WTC11 (cell line): Measurements from ENCODE around the gene TUBGCP2. TPM values are rescaled to one million over a fixed set of nuclear protein-coding genes. Genes with fewer than 3 reads are reported as not detected.

Experiments used
- ATAC-seq: fragments of 200-7000 bp; cut with Tn5 transposase; 2 replicates; pipeline ENCODE4 v1.10.0; 2021; ENCODE audit warnings: mild to moderate bottlenecking, moderate library complexity
- CTCF ChIA-PET: fragments of 300-600 bp; sonication (Branson Sonifier 250); formaldehyde crosslinking; loops from one replicate; lab custom pipeline; 2021; ENCODE audit warnings: antibody characterized with exemption; lab: Charles Lee
- POLR2A ChIA-PET: fragments of 350-600 bp; sonication (Branson Sonifier 250); formaldehyde crosslinking; loops from one replicate; lab custom pipeline; 2021; ENCODE audit warnings: antibody characterized with exemption; lab: Charles Lee
- DNase-seq: peaks from one replicate; pipeline ENCODE4 v3.0.0; 2021; ENCODE audit warnings: low spot score
- H3K27ac Mint-ChIP-seq: 2 replicates; pipeline ENCODE4 v1.8.0; 2021; ENCODE audit warnings: mixed read lengths
- H3K27me3 Mint-ChIP-seq: 2 replicates; pipeline ENCODE4 v1.8.0; 2021; ENCODE audit warnings: low read depth, mild to moderate bottlenecking, moderate library complexity, mixed read lengths
- H3K36me3 Mint-ChIP-seq: 2 replicates; pipeline ENCODE4 v1.8.0; 2021; ENCODE audit warnings: mixed read lengths
- H3K4me1 Mint-ChIP-seq: 2 replicates; pipeline ENCODE4 v1.8.0; 2022; ENCODE audit warnings: mixed read lengths
- H3K4me3 Mint-ChIP-seq: 2 replicates; pipeline ENCODE4 v1.8.0; 2021; ENCODE audit warnings: mild to moderate bottlenecking, moderate library complexity, mixed read lengths
- H3K9me3 Mint-ChIP-seq: 2 replicates; pipeline ENCODE4 v1.8.0; 2021; ENCODE audit warnings: mixed read lengths
- CREB1 ChIP-seq: sonication (generic); formaldehyde crosslinking; IDR thresholded peaks from 2 replicates; pipeline ENCODE4 v1.8.0; 2023; ENCODE audit warnings: mild to moderate bottlenecking, missing genetic modification reagents
- ELF4 ChIP-seq: sonication (generic); formaldehyde crosslinking; IDR thresholded peaks from 2 replicates; pipeline ENCODE4 v1.8.1; 2022; ENCODE audit warnings: low read depth, mild to moderate bottlenecking, moderate library complexity, missing genetic modification reagents
- GRHL2 ChIP-seq: fragments of 250-450 bp; sonication (Bioruptor Pico); IDR thresholded peaks from 2 replicates; pipeline ENCODE4 v1.8.0; 2022; ENCODE audit warnings: mild to moderate bottlenecking, moderate library complexity; ENCODE audit not compliant: insufficient replicate concordance, severe bottlenecking
- KAT7 ChIP-seq: sonication (generic); formaldehyde crosslinking; IDR thresholded peaks from 2 replicates; pipeline ENCODE4 v1.8.1; 2023; ENCODE audit warnings: missing genetic modification reagents, mild to moderate bottlenecking, borderline replicate concordance
- MYBL2 ChIP-seq: sonication (generic); formaldehyde crosslinking; IDR thresholded peaks from 2 replicates; pipeline ENCODE4 v1.8.1; 2023; ENCODE audit warnings: mild to moderate bottlenecking, moderate library complexity, missing genetic modification reagents
- NFATC4 ChIP-seq: fragments of 250-450 bp; sonication (Bioruptor Pico); IDR thresholded peaks from 2 replicates; pipeline ENCODE4 v1.9.0; 2021; ENCODE audit warnings: mild to moderate bottlenecking
- PREB ChIP-seq: sonication (generic); formaldehyde crosslinking; IDR thresholded peaks from 2 replicates; pipeline ENCODE4 v1.8.1; 2022; ENCODE audit warnings: mild to moderate bottlenecking, missing genetic modification reagents, moderate library complexity, borderline replicate concordance
- RELA ChIP-seq: sonication (generic); formaldehyde crosslinking; IDR thresholded peaks from 2 replicates; pipeline ENCODE4 v1.8.1; 2022; ENCODE audit warnings: missing genetic modification reagents, mild to moderate bottlenecking, borderline replicate concordance
- RORB ChIP-seq: fragments of 250-450 bp; sonication (Bioruptor Pico); IDR thresholded peaks from 2 replicates; pipeline ENCODE4 v1.9.0; 2021; ENCODE audit warnings: mild to moderate bottlenecking
- TEAD1 ChIP-seq: sonication (generic); formaldehyde crosslinking; IDR thresholded peaks from 2 replicates; pipeline ENCODE4 v1.8.0; 2022; ENCODE audit warnings: mild to moderate bottlenecking, missing genetic modification reagents
- ZNF138 ChIP-seq: sonication (generic); formaldehyde crosslinking; conservative IDR thresholded peaks from 2 replicates; pipeline ENCODE4 v1.8.1; 2022; ENCODE audit warnings: mild to moderate bottlenecking, moderate library complexity, missing genetic modification reagents
- total RNA-seq: library from RNA; stranded (reverse); gene quantifications from 3 replicates; pipeline ENCODE4 v1.2.3, GENCODE V29; 2021
- TF ChIP-seq, protein P1 (sequence below): sonication (generic); formaldehyde crosslinking; conservative IDR thresholded peaks from 2 replicates; pipeline ENCODE4 v1.8.1; 2023; ENCODE audit warnings: mild to moderate bottlenecking, low read depth, missing genetic modification reagents, moderate library complexity
- TF ChIP-seq, protein P2 (sequence below): sonication (generic); formaldehyde crosslinking; IDR thresholded peaks from 2 replicates; pipeline ENCODE4 v1.8.0; 2022; ENCODE audit warnings: mild to moderate bottlenecking, missing genetic modification reagents
- TF ChIP-seq, protein P3 (sequence below): sonication (generic); formaldehyde crosslinking; IDR thresholded peaks from 2 replicates; pipeline ENCODE4 v1.8.1; 2022; ENCODE audit warnings: low read depth, missing genetic modification reagents, borderline replicate concordance
- TF ChIP-seq, protein P4 (sequence below): sonication (generic); formaldehyde crosslinking; IDR thresholded peaks from 2 replicates; pipeline ENCODE4 v1.8.1; 2022; ENCODE audit warnings: mild to moderate bottlenecking, moderate library complexity, missing genetic modification reagents
- TF ChIP-seq, protein P5 (sequence below): fragments of 250-450 bp; sonication (Bioruptor Pico); IDR thresholded peaks from 2 replicates; pipeline ENCODE4 v1.9.0; 2021; ENCODE audit warnings: mild to moderate bottlenecking
- TF ChIP-seq, protein P6 (sequence below): sonication (generic); formaldehyde crosslinking; IDR thresholded peaks from 2 replicates; pipeline ENCODE4 v1.8.1; 2023; ENCODE audit warnings: mild to moderate bottlenecking, missing genetic modification reagents

Gene TUBGCP2
- total RNA-seq, 1 experiment from 2014 or later = 62.5 TPM

DNA sequence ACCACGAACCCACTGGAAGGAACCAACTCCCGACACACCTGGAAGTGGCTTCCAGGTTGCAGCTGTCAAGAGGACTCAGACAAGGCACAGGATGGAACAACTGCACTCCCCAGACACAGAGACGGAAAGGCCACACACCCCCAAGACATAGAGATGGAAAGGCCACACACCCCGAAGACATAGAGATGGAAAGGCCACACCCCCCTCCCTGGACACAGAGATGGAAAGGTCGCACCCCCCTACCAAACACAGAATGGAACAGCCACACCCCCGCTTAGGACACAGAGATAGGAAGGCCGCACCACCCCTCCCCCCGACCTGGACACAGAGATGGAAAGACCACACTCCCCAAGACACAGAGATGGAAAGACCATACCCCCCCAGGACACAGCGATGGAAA lies 7.6 kb upstream of the TUBGCP2 start:
- Mint-ChIP-seq H3K27me3 (peaks cover 20% of the 10 kb centered on the region), H3K4me3 (no peak overlapping the region), H3K9me3 (peaks cover 6% of the 10 kb centered on the region), H3K4me1 (0 out of 2 replicates have a peak, but pooled peaks cover 3% of the 10 kb centered on the region), H3K36me3 (peaks cover 12% of the 10 kb centered on the region), H3K27ac (no peak overlapping the region)
- TF ChIP-seq, protein P1, sequence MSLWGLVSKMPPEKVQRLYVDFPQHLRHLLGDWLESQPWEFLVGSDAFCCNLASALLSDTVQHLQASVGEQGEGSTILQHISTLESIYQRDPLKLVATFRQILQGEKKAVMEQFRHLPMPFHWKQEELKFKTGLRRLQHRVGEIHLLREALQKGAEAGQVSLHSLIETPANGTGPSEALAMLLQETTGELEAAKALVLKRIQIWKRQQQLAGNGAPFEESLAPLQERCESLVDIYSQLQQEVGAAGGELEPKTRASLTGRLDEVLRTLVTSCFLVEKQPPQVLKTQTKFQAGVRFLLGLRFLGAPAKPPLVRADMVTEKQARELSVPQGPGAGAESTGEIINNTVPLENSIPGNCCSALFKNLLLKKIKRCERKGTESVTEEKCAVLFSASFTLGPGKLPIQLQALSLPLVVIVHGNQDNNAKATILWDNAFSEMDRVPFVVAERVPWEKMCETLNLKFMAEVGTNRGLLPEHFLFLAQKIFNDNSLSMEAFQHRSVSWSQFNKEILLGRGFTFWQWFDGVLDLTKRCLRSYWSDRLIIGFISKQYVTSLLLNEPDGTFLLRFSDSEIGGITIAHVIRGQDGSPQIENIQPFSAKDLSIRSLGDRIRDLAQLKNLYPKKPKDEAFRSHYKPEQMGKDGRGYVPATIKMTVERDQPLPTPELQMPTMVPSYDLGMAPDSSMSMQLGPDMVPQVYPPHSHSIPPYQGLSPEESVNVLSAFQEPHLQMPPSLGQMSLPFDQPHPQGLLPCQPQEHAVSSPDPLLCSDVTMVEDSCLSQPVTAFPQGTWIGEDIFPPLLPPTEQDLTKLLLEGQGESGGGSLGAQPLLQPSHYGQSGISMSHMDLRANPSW (CRISPR knock-in tag) = no peak
- TF ChIP-seq CREB1 (CRISPR knock-in tag) (no peak), PREB (no peak), GRHL2 (CRISPR knock-in tag) (no peak), MYBL2 (CRISPR knock-in tag) (no peak), TEAD1 (CRISPR knock-in tag) (no peak), KAT7 (CRISPR knock-in tag) (no peak), RORB (CRISPR knock-in tag) (no peak), RELA (CRISPR knock-in tag) (no peak), NFATC4 (CRISPR knock-in tag) (no peak), ELF4 (no peak), ZNF138 (CRISPR knock-in tag) (no peak)
- TF ChIP-seq, protein P2, sequence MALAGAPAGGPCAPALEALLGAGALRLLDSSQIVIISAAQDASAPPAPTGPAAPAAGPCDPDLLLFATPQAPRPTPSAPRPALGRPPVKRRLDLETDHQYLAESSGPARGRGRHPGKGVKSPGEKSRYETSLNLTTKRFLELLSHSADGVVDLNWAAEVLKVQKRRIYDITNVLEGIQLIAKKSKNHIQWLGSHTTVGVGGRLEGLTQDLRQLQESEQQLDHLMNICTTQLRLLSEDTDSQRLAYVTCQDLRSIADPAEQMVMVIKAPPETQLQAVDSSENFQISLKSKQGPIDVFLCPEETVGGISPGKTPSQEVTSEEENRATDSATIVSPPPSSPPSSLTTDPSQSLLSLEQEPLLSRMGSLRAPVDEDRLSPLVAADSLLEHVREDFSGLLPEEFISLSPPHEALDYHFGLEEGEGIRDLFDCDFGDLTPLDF = no peak
- TF ChIP-seq, protein P3, sequence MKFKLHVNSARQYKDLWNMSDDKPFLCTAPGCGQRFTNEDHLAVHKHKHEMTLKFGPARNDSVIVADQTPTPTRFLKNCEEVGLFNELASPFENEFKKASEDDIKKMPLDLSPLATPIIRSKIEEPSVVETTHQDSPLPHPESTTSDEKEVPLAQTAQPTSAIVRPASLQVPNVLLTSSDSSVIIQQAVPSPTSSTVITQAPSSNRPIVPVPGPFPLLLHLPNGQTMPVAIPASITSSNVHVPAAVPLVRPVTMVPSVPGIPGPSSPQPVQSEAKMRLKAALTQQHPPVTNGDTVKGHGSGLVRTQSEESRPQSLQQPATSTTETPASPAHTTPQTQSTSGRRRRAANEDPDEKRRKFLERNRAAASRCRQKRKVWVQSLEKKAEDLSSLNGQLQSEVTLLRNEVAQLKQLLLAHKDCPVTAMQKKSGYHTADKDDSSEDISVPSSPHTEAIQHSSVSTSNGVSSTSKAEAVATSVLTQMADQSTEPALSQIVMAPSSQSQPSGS (CRISPR knock-in tag) = no peak
- TF ChIP-seq, protein P4, sequence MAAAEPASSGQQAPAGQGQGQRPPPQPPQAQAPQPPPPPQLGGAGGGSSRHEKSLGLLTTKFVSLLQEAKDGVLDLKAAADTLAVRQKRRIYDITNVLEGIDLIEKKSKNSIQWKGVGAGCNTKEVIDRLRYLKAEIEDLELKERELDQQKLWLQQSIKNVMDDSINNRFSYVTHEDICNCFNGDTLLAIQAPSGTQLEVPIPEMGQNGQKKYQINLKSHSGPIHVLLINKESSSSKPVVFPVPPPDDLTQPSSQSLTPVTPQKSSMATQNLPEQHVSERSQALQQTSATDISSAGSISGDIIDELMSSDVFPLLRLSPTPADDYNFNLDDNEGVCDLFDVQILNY (CRISPR knock-in tag) = no peak
- TF ChIP-seq, protein P5, sequence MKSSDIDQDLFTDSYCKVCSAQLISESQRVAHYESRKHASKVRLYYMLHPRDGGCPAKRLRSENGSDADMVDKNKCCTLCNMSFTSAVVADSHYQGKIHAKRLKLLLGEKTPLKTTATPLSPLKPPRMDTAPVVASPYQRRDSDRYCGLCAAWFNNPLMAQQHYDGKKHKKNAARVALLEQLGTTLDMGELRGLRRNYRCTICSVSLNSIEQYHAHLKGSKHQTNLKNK (CRISPR knock-in tag) = no peak
- TF ChIP-seq, protein P6, sequence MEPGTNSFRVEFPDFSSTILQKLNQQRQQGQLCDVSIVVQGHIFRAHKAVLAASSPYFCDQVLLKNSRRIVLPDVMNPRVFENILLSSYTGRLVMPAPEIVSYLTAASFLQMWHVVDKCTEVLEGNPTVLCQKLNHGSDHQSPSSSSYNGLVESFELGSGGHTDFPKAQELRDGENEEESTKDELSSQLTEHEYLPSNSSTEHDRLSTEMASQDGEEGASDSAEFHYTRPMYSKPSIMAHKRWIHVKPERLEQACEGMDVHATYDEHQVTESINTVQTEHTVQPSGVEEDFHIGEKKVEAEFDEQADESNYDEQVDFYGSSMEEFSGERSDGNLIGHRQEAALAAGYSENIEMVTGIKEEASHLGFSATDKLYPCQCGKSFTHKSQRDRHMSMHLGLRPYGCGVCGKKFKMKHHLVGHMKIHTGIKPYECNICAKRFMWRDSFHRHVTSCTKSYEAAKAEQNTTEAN (CRISPR knock-in tag) = no peak
- CTCF ChIA-PET = interaction anchor here (1.1 to 3.3 kb wide), 3 partner anchors 8 to 35 kb away, joined by 3 to 14 read pairs (median 9); no protein-coding TSS in a partner anchor
- DNase-seq (no peak), ATAC-seq (no peak)
- POLR2A ChIA-PET = interaction anchor here (0.7 kb wide), 1 partner anchor 32 kb away, joined by 3 read pairs; no protein-coding TSS in a partner anchor
